MM.1S (cell line): ENCODE data around the gene MPPED1.

Source experiments
- CTCF ChIP-seq: fragments of 300-600 bp; sonication (generic); IDR thresholded peaks from 2 replicates; pipeline ENCODE4 v1.5.1; 2016; ENCODE audit warnings: antibody characterized with exemption, low read length, mixed read lengths
- EZH2 ChIP-seq: fragments of 300-600 bp; sonication (generic); optimal IDR thresholded peaks from 2 replicates; pipeline ENCODE3; 2017; ENCODE audit warnings: low read depth, mild to moderate bottlenecking, antibody characterized with exemption, low read length, mixed read lengths
- EZH2phosphoT487 ChIP-seq: fragments of 300-600 bp; sonication (generic); IDR thresholded peaks from 2 replicates; pipeline ENCODE4 v1.6.1; 2018; ENCODE audit warnings: antibody characterized with exemption, low read length

- TF ChIP-seq CTCF = no peak
- TF ChIP-seq EZH2 = no peak
- TF ChIP-seq EZH2phosphoT487 = no peak
Measured at GRCh38 chr22:43440556-43440955, 28.7 kb downstream of the MPPED1 start.
